Measurements from ENCODE around the gene TSTD1.

TSTD1 gene
- 31.4 to 37.8 reads per million in 2 donors for total RNA-seq

GRCh38 chr1:161038523-161039153 lies at the start of gene TSTD1:
TSS of gene TSTD1 (minus strand) at chr1:161038964. CDS start at chr1:161038889, 75 bp downstream.
- peak; percentile 83 for DNase-seq

GRCh38 chr1:161086457-161086856 lies 47.7 kb upstream of the TSTD1 start:
- no peak for DNase-seq

GRCh38 chr1:161085165-161085564 lies 46.4 kb upstream of the TSTD1 start:
- DNase-seq = no peak

- no peak for DNase-seq
Observed at GRCh38 chr1:161084597-161084988, 45.8 kb upstream of the TSTD1 start.

- no peak for DNase-seq
Observed at GRCh38 chr1:161083748-161084596, 45.2 kb upstream of the TSTD1 start.

GRCh38 chr1:161082996-161083747 lies 44.4 kb upstream of the TSTD1 start:
- no peak for DNase-seq

DNA sequence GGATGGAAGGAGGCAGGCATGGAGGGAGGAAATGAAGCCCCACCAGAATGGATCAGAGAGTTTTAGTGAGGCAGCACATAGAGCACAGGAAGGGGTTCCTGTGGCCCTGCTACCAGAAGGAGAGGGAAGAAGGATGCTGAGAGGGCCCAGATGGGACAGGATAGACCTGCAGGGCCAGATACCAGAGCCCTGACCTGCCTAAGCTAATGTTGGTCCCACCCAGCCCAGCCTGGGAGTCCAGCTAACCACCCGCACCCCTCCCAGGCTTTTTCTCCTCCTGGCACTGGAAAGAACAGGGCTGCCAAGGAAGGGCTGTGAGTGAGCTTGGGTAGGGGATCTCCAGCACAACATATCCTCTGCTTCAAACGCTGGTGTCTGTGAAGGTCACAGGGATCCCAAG lies 43.7 kb upstream of the TSTD1 start:
- DNase-seq = no peak

DNA sequence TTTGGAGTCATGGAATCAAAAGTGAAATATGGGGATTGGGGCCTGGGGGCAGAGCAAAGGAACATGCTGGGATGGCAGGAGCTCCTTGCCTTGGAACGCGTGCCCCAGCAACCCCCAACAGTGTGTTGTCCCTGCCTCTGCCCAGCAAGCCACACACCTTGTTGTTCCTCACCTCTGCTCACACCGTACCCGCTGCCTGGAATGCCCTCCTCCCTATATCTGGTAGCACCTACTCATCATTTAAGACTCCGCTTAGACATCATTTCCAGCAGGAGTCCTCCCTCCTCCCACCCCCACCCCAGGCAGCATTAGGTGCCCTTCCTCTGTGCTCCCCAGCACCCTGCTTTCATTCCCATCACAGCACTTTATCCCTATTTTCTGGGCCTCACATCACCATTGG lies 42.8 kb upstream of the TSTD1 start:
- DNase-seq = no peak

DNA sequence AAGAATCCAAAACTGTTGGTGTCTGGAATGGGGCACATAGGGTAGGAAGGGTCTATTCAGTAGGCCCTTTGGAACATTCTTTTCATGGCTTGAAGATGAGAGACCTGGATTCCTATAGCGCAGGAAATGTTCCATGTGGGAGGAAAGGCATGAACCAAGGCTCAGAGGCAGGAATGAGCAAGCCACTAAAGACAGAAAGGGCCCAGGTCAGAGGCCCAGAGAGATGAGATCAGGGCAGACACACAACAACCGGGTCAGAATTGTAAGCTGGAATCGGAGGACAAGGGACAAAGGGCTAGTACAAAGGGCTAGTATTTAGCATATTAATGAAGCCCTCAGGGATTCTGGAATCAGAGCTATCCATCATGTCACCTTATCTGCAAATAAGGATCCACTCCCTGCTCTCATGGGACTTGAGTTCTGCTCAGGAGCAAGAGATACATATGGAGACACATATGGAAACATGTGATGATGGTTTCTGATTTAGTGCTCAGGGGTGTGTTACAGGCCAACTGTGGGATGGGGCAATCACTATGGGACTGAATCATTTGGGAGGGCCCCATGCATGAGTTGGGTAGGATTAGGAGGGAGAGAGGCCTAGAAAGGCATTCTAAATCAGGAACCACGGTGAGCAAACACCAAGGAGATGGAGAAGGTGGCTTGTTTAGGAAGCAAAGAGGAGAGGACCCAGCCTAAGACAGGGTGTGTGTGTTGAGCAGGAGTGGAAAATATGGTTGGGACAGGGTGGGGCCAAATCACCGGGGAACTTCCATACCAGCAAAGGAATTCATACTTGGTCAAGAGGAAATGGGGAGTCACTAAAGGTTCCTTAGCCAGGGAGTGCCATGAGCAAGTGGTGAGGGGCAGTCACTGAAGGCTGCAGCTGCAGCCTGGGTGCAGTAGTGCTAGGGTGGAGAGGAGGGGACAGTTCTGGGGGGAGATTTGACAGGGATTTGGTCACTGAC lies 42.0 kb upstream of the TSTD1 start:
- no peak for DNase-seq

DNA sequence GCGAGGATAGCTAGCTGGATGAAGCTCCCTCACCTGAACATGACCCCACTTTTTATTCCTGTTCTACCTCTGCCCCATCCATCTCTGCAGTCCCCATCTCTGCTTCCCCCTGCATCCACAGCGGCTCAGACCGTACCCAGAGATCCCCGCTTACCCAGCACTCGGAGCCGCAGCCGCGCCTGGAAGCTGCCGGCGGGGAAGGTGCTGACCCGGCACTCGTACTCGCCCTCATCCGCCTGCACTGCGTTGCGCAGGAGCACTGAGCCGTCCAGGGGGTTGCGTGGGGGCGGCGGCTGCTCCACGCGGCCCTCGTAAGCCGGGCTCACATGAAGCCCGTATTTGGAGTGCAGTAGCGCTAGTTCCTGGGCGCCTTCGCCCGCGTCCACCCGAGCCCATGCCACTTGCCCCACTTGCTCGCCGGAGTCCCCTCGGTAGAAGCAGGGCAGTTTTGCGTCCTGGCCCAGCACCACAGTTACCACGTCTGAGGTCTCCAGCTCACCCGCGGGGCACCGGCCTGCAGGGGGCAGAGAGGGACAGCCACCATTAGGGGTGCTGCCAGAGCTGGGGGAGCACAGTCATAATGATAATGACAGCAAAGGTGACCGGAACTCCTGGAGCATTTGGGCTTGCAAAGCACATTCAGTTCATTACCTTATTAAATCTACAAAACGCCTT lies 40.8 kb upstream of the TSTD1 start:
- no peak for DNase-seq

DNA sequence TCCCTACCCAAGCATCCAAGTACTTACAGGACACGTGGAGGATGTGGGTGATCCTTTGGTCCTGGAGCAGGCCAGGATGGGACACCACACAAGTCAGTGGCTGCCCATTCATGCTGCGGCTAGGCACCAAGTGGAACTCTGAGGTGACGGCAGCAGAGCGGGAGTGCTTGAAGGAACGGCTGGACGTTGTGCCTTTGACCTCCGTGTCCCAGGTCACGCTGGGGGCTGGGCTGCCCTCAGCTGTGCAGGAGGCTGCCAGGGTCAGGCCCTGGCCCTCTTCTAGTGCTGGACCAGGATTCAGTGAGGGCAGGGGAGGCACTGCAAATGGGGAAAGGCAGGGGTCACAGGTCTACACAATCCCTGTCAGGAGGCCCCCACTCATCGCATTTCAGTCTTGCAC lies 38.7 kb upstream of the TSTD1 start:
- no peak for DNase-seq

GRCh38 chr1:161076410-161076809 lies 37.6 kb upstream of the TSTD1 start:
- no peak for DNase-seq

GRCh38 chr1:161074676-161075368 lies 36.1 kb upstream of the TSTD1 start:
- no peak for DNase-seq

DNA sequence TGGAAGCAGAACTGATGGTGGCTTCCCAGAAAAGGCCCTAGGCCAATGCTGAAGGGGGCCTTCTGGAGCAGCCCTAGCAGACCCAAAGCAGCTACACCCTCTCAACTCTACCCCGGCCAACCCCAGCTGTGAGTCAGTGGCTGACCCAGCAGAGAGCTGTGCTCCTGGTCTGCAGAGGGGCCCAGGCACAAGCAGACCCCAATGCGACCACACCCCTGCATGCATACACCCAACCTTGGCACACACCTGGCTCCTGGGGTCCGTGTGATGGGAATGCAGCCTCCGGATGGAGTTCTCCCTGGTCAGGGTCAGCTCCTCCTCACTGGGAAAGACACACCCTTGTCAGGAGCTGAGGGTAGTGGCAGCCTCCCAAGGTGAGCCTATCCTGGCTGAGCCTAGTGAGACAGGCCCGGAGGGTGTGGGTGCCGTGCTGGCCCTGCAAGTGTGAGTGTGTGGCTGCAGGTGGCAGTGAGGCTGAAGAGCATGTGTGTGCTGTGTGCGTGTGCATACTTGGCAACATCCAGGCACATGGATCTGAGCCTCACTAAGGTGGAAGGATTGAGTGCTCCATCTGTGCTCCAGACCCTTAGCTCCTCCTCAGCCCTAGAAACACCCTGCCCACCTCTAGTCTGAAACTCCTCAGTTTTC lies 34.8 kb upstream of the TSTD1 start:
- no peak for DNase-seq

DNA sequence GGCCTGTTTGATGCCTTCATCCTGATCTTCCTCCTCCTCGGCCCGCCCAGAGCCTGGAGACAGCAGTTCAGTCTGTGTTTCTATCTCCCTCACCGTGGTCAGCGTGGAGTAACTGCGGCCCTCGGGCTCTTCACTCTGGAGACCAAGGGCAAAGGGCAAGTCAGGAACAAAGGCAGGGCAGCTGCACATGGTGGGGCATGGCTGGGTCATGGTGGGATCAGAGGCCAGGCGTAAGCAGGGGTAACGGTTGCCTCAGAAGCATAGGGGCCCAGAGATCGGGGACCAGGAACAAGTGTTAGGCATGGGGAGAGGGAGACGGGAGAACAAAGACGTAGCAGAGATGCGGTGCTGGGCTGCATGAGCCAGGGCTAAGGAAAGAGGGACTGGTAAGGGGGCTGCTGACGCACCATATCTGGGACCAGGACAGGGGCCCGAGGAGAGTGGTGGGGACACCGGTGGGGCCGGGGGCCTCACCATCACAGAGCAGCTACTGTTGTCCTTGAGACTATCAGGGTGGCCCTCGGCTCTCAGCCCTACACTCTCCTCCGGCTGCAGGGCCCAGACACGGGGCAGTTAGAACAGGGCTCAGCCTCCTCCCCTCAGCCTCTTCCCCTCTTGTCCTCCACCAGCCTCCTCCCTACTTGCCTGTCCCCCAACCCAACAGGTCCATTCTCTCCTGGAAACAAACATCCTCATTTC lies 34.1 kb upstream of the TSTD1 start:
- DNase-seq = no peak

DNA sequence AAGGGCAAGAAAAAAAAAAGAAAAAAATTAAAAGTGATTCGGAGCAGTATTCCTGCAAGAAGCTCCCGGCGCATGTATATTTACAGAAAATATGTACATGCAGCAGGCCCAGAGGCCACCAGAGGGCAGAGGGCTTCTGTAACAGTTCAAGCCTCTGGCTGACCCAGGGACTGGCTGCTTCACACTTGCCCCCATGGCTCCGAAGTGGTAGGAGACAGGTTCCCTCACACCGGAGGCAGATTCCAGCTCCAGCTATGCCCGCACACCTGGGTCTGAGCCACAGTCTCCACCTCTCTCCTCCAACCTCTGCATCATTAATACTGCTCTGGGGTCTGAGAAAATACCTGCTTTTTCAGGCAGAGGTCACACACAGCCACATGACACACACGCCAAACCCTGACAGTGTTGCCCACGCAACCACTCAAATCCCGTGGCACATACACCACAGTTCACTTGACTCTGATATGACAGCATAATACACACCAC lies 33.2 kb upstream of the TSTD1 start:
- DNase-seq = no peak

DNA sequence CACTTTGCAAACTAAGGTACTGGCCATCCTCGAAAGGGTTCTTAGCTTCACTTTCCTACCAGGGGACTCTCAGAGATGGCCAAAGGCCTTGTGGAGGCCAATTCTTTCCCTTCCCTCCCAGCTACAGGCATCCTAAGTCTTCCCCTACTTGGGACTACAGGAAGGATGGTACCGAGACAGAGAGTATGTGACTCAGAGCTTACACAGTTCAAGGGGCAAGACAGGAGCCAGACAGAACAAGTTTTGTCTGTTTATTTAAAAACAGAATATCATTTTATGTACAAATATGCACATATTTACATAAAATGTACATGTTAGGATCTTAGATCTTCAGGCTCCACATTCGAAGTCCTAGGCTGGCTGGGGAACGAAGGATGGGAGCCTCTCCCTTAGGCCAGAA lies 32.0 kb upstream of the TSTD1 start:
- DNase-seq = no peak

DNA sequence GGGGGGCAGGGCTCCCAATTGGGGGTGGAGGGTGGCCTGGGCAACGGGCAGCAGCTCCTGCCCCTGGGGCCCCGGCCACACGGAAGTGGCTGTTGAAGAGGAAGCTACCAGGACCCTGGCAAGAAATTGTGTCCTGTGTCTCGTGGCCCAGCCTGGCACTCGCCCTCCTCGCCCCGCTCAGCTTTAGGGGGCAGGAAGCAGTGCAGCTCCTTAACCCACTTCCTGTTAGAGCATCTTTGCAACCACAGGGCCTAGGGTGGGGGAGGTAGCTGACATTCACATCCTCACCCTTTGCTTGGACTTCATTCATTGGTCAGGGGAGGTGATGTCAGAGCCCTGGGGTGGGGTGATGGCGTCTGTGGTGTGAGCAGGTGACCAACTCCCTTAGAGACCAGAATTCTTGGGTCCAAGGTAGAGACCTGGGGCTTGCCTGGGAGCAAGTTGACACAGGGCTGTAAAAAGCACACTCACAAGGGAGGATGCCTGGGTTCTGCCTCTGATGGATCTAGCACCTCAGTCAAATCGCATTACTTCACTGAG lies 31.0 kb upstream of the TSTD1 start, which contains the start of gene ARHGAP30:
ARHGAP30 (minus strand) TSS at position 161 of the 540 bp plus-strand sequence. CDS start 267 bp downstream, outside the sequence.
- peak; percentile 54 for DNase-seq

GRCh38 chr1:161069241-161069640 lies 30.5 kb upstream of the TSTD1 start:
- DNase-seq = no peak
